Endothelial cell of umbilical vein (primary cell): ENCODE measurements around the gene STK32C.

ENCODE experiments used
- CTCF ChIP-seq, 2 donors: IDR thresholded peaks; 1 replicate in 1 of 2; 2 replicates in 1 of 2; pipeline ENCODE4 v1.5.1; 2011; ENCODE audit warnings: low read length in 2 of 2, mild to moderate bottlenecking in 2 of 2, moderate library complexity in 2 of 2, control low read depth in 1 of 2, inconsistent platforms in 1 of 2, low read depth in 1 of 2; ENCODE audit not compliant: insufficient read depth in 1 of 2; ENCODE audit errors: extremely low read depth in 1 of 2
- EZH2 ChIP-seq: IDR thresholded peaks from 2 replicates; pipeline ENCODE4 v1.6.1; 2012; ENCODE audit warnings: borderline replicate concordance, low read depth, mild to moderate bottlenecking, moderate library complexity, low read length, inconsistent platforms; ENCODE audit not compliant: severe bottlenecking
- FOS ChIP-seq: IDR thresholded peaks from 2 replicates; pipeline ENCODE4 v1.6.1; 2011; ENCODE audit warnings: mild to moderate bottlenecking, low read length, moderate library complexity, borderline replicate concordance; ENCODE audit not compliant: insufficient read depth
- GATA2 ChIP-seq: IDR thresholded peaks from 2 replicates; pipeline ENCODE4 v1.7.0; 2011; ENCODE audit warnings: low read depth, mild to moderate bottlenecking, moderate library complexity, mixed read lengths, low read length; ENCODE audit not compliant: insufficient read length, insufficient read depth
- JUN ChIP-seq: IDR thresholded peaks from 2 replicates; pipeline ENCODE4 v1.6.1; 2011; ENCODE audit warnings: borderline replicate concordance, low read depth; ENCODE audit not compliant: insufficient read length, insufficient read depth
- MYC ChIP-seq: IDR thresholded peaks from one replicate; pipeline ENCODE4 v1.6.1; 2011; ENCODE audit warnings: mild to moderate bottlenecking, low read depth, low read length
- POLR2A ChIP-seq: IDR thresholded peaks from 2 replicates; pipeline ENCODE4 v1.6.1; 2012; ENCODE audit warnings: low read depth, mild to moderate bottlenecking, control low read depth, low read length
- POLR2AphosphoS5 ChIP-seq: IDR thresholded peaks from 2 replicates; pipeline ENCODE4 v1.6.1; 2012; ENCODE audit warnings: low read depth, mild to moderate bottlenecking, control low read depth, low read length, moderate library complexity; ENCODE audit not compliant: insufficient read depth
- TF ChIP-seq, protein P1 (sequence below): IDR thresholded peaks from 2 replicates; pipeline ENCODE4 v1.6.1; 2011; ENCODE audit not compliant: insufficient read depth, insufficient read length

GRCh38 chr10:132198381-132199181, 109.2 kb downstream of the STK32C start:
- no peak for TF ChIP-seq CTCF (IDR thresholded peaks at IDR 0.05; ENCODE audit: extremely low read depth in 1 of 2, insufficient read depth in 1 of 2, low read depth in 1 of 2, low read length in 2 of 2)
- no peak for TF ChIP-seq POLR2A
- TF ChIP-seq POLR2AphosphoS5: no peak
- TF ChIP-seq EZH2: no peak
- TF ChIP-seq JUN: no peak
- no peak for TF ChIP-seq GATA2
- TF ChIP-seq, protein P1, sequence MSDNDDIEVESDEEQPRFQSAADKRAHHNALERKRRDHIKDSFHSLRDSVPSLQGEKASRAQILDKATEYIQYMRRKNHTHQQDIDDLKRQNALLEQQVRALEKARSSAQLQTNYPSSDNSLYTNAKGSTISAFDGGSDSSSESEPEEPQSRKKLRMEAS: no peak
- TF ChIP-seq FOS: no peak
- no peak for TF ChIP-seq MYC
